Measurements from ENCODE around the gene FANCE.

FANCE gene

DNA sequence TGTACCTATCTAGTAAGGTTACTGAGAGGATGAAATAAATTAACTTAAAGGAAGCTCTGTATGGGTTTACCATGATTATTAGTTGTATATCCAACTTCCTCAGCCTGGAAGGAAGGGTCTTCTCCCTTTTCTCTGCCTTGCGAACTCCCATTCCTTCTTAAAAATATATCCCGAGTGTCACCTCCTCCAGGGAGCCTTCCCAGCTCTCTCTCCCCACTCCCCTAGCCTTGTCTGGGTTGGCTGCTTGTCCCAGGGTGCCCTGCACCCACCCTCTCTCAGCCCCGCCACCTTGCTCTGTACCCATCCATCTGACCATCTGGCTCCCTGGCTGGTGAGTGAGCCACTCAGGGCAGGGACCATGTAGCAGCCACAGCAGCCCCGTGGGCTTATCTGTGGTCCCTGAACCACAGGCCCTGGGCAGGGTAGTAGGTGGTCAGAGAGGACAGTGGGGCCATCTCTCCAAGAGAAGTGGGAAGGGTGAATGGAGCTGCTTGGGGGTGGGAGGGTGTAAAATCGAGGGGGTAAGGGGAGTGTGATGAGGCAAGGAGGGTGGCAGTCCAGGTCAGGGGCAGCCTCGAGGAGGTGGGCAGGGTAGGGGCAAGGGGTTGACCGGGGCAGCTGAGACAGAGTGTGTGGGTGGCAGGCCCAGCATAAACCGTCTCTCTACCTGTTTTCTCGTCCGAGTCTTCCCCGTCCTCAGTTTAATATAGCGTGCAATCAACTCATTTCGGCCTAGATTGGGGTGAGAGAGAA lies 31.9 kb downstream of the FANCE start:
- DNase-seq (ENCODE audit: low read depth in 3 of 3, low spot score in 1 of 3): no peak

- no peak for DNase-seq (ENCODE audit: low read depth in 3 of 3, low spot score in 1 of 3)
Observed at GRCh38 chr6:35484921-35485392, 32.8 kb downstream of the FANCE start.

GRCh38 chr6:35485402-35485877 lies 33.3 kb downstream of the FANCE start:
- DNase-seq (ENCODE audit: low read depth in 3 of 3, low spot score in 1 of 3): no peak

DNA sequence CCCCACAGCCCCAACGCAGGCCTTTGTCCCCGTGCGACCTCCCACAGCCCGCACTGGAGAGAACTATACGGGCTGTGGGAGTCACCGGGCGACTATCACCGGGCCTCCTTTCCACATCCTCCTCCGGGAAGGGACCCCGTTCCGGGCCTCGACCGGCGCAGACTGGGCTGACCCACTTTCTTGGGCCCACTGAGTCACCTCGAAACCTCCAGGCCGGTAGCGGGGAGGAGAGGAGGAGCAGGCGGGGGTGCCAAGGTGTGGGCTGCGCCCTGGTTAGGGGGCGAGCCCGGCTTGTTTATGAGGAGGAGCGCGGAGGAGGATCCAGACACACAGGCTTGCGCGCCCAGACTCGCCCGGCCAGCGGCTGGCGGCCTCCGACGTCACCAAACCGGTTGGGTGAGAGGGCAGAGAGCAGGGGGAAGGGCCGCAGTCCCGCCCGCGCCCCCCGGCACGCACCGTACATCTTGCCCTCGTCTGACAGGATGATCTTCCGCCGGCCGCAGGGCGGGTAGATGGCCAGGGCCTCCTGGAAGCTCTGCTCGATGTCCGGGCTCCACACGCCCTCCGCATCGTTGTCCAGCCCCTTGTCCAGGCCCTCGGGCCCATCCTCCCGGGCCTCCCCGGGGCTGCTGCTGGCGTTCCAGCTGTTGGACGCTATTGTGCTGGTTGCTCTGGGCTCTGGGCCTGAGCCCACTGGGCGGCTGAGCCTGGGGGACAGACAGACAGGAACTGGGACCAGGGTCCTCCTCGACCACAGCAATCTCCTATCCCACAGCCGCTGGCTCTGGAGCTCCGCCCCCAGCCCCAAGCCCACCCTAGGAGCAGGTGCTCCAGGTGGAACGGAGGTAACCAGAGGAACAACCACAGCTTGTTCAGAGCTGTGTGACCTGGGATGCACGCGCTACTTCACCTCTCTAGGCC lies 34.1 kb downstream of the FANCE start:
- DNase-seq (ENCODE audit: low read depth in 3 of 3, low spot score in 1 of 3): no peak

DNA sequence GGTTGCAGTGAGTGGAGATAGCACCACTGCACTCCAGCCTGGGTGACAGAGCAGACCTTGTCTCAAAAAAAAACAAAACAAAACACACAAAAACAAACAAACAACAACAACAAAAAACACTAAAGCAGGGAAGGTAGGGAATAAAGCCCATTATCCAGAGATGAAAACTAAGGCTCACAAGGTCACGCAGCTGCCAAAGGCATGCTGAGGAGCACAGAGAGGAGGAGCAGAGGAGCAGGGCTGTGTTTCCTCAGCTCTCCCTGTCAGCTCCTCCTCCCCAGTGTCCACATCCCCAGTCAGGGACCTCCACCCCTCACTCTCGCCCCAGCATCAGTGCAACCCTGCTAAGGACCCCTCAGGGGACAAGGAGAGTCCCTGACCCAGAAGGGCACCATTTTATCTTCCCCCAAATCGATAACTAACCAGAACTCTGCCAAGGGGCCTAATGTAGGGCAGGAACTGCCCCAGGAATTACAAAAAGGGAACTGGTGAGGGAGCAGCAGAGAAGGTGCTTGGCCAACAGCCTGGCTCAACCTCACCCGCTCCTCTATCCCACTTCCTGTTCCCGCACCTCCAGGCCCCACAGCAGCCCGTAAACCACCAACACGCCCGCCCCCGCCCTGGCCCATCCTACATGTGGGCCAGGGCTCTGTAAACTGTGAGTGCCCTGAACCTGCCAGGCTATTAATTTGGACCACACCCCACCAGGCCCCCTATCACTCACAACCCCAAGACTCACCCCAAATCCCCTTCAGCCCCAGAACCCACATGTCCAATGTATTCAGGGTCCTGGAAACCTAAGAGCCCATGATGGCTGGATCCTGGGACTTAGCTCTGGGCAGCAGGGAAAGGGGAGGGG lies 35.7 kb downstream of the FANCE start:
- DNase-seq (ENCODE audit: low read depth in 3 of 3, low spot score in 1 of 3): no peak

- DNase-seq (ENCODE audit: low read depth in 3 of 3, low spot score in 1 of 3): no peak
Observed at GRCh38 chr6:35488517-35488862, 36.4 kb downstream of the FANCE start.

GRCh38 chr6:35489066-35489465 lies 36.9 kb downstream of the FANCE start:
- DNase-seq (ENCODE audit: low read depth in 3 of 3, low spot score in 1 of 3): no peak

DNA sequence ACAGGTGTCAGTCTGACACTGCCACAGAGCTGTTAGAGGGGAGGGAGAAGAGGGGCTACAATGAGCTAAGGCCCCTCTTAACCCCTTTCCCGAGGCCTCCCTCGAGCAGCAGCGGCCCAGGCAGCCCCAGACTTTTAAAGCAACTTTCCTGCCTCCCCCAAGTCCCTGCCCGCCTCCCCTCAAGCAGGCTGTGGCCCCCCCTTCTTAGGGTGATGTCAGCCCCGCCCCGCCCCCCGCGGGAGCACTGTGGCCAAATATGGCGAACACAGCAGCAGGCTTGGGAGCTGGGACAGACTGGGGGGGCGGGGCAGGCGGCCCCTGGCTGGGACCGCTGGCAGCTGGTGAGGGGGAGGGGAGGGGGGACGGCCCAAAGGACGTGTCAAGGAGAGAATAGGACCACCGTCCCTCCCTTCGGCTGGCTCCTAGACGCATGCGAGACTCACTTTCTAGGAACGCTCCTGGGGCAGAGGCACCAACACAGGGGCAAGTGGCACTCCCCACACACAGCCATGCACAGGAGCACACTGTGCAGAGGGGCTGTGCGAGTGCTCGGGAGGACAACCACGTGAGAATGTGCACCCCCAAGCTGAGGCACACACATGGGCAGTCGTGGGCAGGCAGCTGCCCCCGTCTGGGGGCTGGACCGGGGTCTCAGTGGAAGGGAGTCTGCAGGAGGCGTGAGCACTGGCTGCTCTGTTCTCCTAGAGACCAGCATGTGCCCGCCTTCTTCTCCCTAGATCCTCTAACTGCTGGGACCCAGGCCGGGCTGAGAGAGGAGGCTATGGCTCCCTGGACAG lies 38.1 kb downstream of the FANCE start:
- no peak for DNase-seq (ENCODE audit: low read depth in 3 of 3, low spot score in 1 of 3)

DNA sequence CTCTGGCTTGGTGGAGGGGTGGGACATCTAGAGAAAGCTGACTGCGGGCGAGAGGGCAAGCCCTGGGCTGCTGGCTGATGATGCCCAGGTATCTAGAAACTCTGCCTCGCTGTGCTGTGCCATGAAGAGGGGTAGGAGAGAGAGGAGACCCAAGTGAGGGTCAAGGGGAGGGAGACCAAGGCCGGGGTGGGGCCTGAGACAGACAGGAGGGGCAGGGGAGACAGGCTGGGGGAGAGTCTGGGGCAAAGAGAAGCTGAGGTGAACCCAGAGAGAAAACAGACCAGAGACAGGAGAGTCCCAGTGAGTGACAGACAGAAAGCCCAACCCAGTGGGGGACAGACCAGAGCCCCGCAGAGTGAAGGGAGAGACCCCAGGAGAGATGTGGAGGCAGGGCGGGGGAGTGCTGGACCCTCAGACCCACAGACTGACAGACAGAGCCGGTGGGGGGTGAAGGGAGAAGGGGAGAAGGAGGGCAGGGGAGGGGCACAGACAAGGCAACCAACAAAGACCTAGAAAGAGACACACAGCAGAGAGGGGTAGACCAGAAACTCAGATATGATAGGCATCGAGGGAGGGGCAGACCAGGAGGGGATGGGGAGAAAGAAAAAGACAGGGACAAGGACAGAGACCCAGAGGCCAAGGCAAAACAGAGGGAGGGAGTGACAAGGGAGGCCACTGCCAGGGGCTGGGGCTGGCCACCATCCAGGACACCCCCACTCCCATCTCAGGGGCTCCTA lies 38.9 kb downstream of the FANCE start:
- no peak for DNase-seq (ENCODE audit: low read depth in 3 of 3, low spot score in 1 of 3)

- no peak for DNase-seq (ENCODE audit: low read depth in 3 of 3, low spot score in 1 of 3)
Observed at GRCh38 chr6:35491558-35492257, 39.6 kb downstream of the FANCE start.

GRCh38 chr6:35492258-35492973 lies 40.3 kb downstream of the FANCE start:
- DNase-seq (ENCODE audit: low read depth in 3 of 3, low spot score in 1 of 3): no peak

GRCh38 chr6:35492974-35493284 lies 40.8 kb downstream of the FANCE start:
- no peak for DNase-seq (ENCODE audit: low read depth in 3 of 3, low spot score in 1 of 3)

- no peak for DNase-seq (ENCODE audit: low read depth in 3 of 3, low spot score in 1 of 3)
Observed at GRCh38 chr6:35493307-35493983, 41.3 kb downstream of the FANCE start.

GRCh38 chr6:35494161-35494563 lies 42.0 kb downstream of the FANCE start:
- no peak for DNase-seq (ENCODE audit: low read depth in 3 of 3, low spot score in 1 of 3)

DNA sequence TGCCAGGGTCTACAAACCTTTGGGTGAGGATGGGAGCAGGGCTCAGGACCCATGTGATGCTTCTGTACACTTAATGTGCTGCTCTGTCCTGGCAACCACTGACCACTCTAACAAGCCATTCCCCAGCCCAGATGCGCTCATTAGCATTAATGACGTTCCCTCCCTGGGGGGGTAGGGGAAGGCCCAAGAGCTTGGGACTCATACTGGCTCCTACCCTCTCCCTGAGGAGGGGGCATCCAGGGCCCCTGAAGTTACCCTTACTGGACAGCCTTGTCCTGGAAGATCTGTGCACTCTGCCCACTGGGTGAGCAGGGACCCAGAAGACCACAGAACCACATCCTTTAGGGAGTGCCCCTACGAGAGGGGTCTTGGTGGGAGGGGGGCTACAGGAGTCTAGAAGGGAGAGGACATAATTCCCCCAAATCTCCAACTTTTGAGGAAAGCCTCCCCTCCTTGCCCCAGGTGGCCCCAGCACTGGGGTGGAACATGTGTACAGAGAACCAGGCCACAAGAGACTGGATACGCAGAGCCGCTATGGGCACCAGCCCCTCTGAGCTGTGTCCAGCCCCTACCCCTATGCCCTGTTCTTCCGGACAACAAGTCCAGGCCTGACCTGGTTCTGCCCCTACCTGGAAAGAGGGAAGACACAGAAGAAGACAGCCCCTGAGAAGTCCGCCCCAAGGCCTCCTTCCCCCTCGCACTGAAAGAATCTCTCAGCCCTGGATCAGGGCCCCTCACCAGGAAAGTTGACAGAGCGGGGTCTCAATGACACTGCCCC lies 43.3 kb downstream of the FANCE start:
- no peak for DNase-seq (ENCODE audit: low read depth in 3 of 3, low spot score in 1 of 3)

DNA sequence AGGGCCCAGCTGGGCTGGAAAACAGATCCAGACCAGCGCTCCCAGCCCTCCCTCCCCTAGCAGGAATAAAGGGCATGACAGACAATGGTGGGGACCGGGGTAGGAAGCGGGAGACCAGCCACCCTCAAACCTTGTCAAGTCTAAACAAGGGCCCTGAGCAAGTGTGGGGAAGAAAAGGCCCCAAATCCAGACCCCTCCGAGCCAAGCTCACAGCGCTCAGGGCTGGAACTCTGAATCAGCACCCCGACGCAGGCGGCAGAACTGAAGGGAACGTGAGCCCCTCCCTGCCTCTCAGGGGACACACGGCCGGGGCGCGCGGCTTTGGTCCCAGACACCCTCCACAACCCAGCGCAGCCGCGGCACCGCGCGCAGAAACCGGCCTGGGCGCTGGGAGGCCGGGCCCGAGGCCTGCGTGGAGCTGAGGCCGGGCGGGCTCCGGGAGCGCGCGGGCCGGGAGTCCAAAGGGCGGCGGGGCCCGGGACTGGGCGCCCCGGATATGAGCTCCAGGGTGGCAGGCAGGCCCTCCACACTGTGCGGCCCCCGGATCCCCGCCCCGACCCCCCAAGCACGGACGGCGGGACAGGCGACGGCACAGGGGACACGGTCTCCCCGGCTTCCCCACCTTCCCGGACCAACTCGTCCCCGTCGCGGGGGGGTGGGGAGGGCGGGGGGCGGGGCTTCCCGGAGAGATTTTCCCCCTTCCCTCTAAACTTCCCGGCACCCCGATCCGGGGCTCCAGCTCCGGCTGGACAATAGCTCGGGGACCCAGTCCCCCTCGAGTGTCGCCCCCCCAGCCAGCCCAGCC lies 44.1 kb downstream of the FANCE start:
- no peak for DNase-seq (ENCODE audit: low read depth in 3 of 3, low spot score in 1 of 3)
